AG20443 (cell line): ENCODE data around the gene VPS51.

Source experiments
- DNase-seq: peaks from one replicate; pipeline ENCODE4 v3.0.0; 2012; ENCODE audit warnings: low spot score, mixed read lengths

Gene VPS51

GRCh38 chr11:65095974-65096806, at the start of gene VPS51:
Gene VPS51, plus strand, starts transcription at chr11:65096214. Its CDS starts 37 bp downstream, at chr11:65096251.
- DNase-seq = peak; percentile 95

GRCh38 chr11:65047581-65048422, 48.2 kb upstream of the VPS51 start:
- peak; percentile 70 for DNase-seq

- DNase-seq = no peak
Measured at GRCh38 chr11:65051398-65051858, 44.6 kb upstream of the VPS51 start.

GRCh38 chr11:65053827-65054508, 42.0 kb upstream of the VPS51 start:
- no peak for DNase-seq

GRCh38 chr11:65055538-65055937, 40.5 kb upstream of the VPS51 start:
- no peak for DNase-seq

- no peak for DNase-seq
Measured at GRCh38 chr11:65056999-65057398, 39.0 kb upstream of the VPS51 start.

GRCh38 chr11:65057526-65057925, 38.5 kb upstream of the VPS51 start:
- DNase-seq = no peak

GRCh38 chr11:65058012-65058411, 38.0 kb upstream of the VPS51 start:
- DNase-seq = no peak

GRCh38 chr11:65058419-65059054, 37.5 kb upstream of the VPS51 start, which contains the start of gene NAALADL1:
Gene NAALADL1, minus strand, starts transcription at chr11:65058553. Its CDS starts 32 bp downstream, at chr11:65058521.
- DNase-seq = no peak

GRCh38 chr11:65059523-65059922, 36.5 kb upstream of the VPS51 start:
- DNase-seq = no peak

- no peak for DNase-seq
Measured at GRCh38 chr11:65059959-65060824, 35.8 kb upstream of the VPS51 start.

GRCh38 chr11:65060913-65061408, 35.1 kb upstream of the VPS51 start:
- DNase-seq = peak; percentile 40

- DNase-seq = no peak
Measured at GRCh38 chr11:65063532-65063931, 32.5 kb upstream of the VPS51 start.

GRCh38 chr11:65064847-65065240, 31.2 kb upstream of the VPS51 start:
- no peak for DNase-seq

GRCh38 chr11:65065851-65066250, 30.2 kb upstream of the VPS51 start:
- DNase-seq = no peak

- no peak for DNase-seq
Measured at GRCh38 chr11:65066315-65066714, 29.7 kb upstream of the VPS51 start.

GRCh38 chr11:65066805-65067291, 29.2 kb upstream of the VPS51 start:
- no peak for DNase-seq

- no peak for DNase-seq
Measured at GRCh38 chr11:65067446-65067845, 28.6 kb upstream of the VPS51 start.

GRCh38 chr11:65069217-65069616, 26.8 kb upstream of the VPS51 start:
- no peak for DNase-seq

GRCh38 chr11:65071907-65072630, 23.9 kb upstream of the VPS51 start:
- no peak for DNase-seq
